WTC11 (cell line): ENCODE data around the gene GDF7. TPM values are rescaled to one million over a fixed set of nuclear protein-coding genes. Genes with fewer than 3 reads are reported as not detected.
"Not testable (repeated sequence)": the region's sequence is repeated elsewhere in the genome, so short reads cannot be mapped to it uniquely, and the experiment has no call there.

Experiments used
- ATAC-seq: fragments of 200-7000 bp; cut with Tn5 transposase; 2 replicates; pipeline ENCODE4 v1.10.0; 2021; ENCODE audit warnings: mild to moderate bottlenecking, moderate library complexity
- CTCF ChIA-PET: fragments of 300-600 bp; sonication (Branson Sonifier 250); formaldehyde crosslinking; loops from one replicate; lab custom pipeline; 2021; ENCODE audit warnings: antibody characterized with exemption; lab: Charles Lee
- POLR2A ChIA-PET: fragments of 350-600 bp; sonication (Branson Sonifier 250); formaldehyde crosslinking; loops from one replicate; lab custom pipeline; 2021; ENCODE audit warnings: antibody characterized with exemption; lab: Charles Lee
- DNase-seq: peaks from one replicate; pipeline ENCODE4 v3.0.0; 2021; ENCODE audit warnings: low spot score
- H3K27ac Mint-ChIP-seq: 2 replicates; pipeline ENCODE4 v1.8.0; 2021; ENCODE audit warnings: mixed read lengths
- H3K27me3 Mint-ChIP-seq: 2 replicates; pipeline ENCODE4 v1.8.0; 2021; ENCODE audit warnings: low read depth, mild to moderate bottlenecking, moderate library complexity, mixed read lengths
- H3K36me3 Mint-ChIP-seq: 2 replicates; pipeline ENCODE4 v1.8.0; 2021; ENCODE audit warnings: mixed read lengths
- H3K4me1 Mint-ChIP-seq: 2 replicates; pipeline ENCODE4 v1.8.0; 2022; ENCODE audit warnings: mixed read lengths
- H3K4me3 Mint-ChIP-seq: 2 replicates; pipeline ENCODE4 v1.8.0; 2021; ENCODE audit warnings: mild to moderate bottlenecking, moderate library complexity, mixed read lengths
- H3K9me3 Mint-ChIP-seq: 2 replicates; pipeline ENCODE4 v1.8.0; 2021; ENCODE audit warnings: mixed read lengths
- ELF4 ChIP-seq: sonication (generic); formaldehyde crosslinking; IDR thresholded peaks from 2 replicates; pipeline ENCODE4 v1.8.1; 2022; ENCODE audit warnings: low read depth, mild to moderate bottlenecking, moderate library complexity, missing genetic modification reagents
- ESRRA ChIP-seq: sonication (generic); formaldehyde crosslinking; IDR thresholded peaks from 2 replicates; pipeline ENCODE4 v1.8.1; 2022; ENCODE audit warnings: mild to moderate bottlenecking, missing genetic modification reagents, borderline replicate concordance
- FOXJ3 ChIP-seq: sonication (generic); formaldehyde crosslinking; IDR thresholded peaks from 2 replicates; pipeline ENCODE4 v1.9.0; 2021; ENCODE audit warnings: missing genetic modification reagents, mild to moderate bottlenecking, borderline replicate concordance
- GABPB1 ChIP-seq: sonication (generic); formaldehyde crosslinking; IDR thresholded peaks from 2 replicates; pipeline ENCODE4 v1.8.1; 2023; ENCODE audit warnings: mild to moderate bottlenecking, missing genetic modification reagents
- KAT7 ChIP-seq: sonication (generic); formaldehyde crosslinking; IDR thresholded peaks from 2 replicates; pipeline ENCODE4 v1.8.1; 2023; ENCODE audit warnings: missing genetic modification reagents, mild to moderate bottlenecking, borderline replicate concordance
- SP1 ChIP-seq: sonication (generic); formaldehyde crosslinking; conservative IDR thresholded peaks from 2 replicates; pipeline ENCODE4 v1.8.1; 2022; ENCODE audit warnings: missing genetic modification reagents
- TEAD1 ChIP-seq: sonication (generic); formaldehyde crosslinking; IDR thresholded peaks from 2 replicates; pipeline ENCODE4 v1.8.0; 2022; ENCODE audit warnings: mild to moderate bottlenecking, missing genetic modification reagents
- ZBTB21 ChIP-seq: sonication (generic); formaldehyde crosslinking; IDR thresholded peaks from 2 replicates; pipeline ENCODE4 v1.8.1; 2023; ENCODE audit warnings: mild to moderate bottlenecking, missing genetic modification reagents, borderline replicate concordance
- ZNF138 ChIP-seq: sonication (generic); formaldehyde crosslinking; conservative IDR thresholded peaks from 2 replicates; pipeline ENCODE4 v1.8.1; 2022; ENCODE audit warnings: mild to moderate bottlenecking, moderate library complexity, missing genetic modification reagents
- ZNF263 ChIP-seq: sonication (generic); formaldehyde crosslinking; IDR thresholded peaks from 2 replicates; pipeline ENCODE4 v1.8.1; 2022; ENCODE audit warnings: low read depth, mild to moderate bottlenecking, moderate library complexity, missing genetic modification reagents
- total RNA-seq: library from RNA; stranded (reverse); gene quantifications from 3 replicates; pipeline ENCODE4 v1.2.3, GENCODE V29; 2021
- TF ChIP-seq, protein P1 (sequence below): sonication (generic); formaldehyde crosslinking; conservative IDR thresholded peaks from 2 replicates; pipeline ENCODE4 v1.8.1; 2022; ENCODE audit warnings: mild to moderate bottlenecking, missing genetic modification reagents
- TF ChIP-seq, protein P2 (sequence below): fragments of 250-450 bp; sonication (Bioruptor Pico); IDR thresholded peaks from 2 replicates; pipeline ENCODE4 v1.9.0; 2021; ENCODE audit warnings: moderate library complexity, mild to moderate bottlenecking, inconsistent platforms, borderline replicate concordance

Gene GDF7
- total RNA-seq, 1 experiment from 2014 or later = 0.55 TPM

DNA sequence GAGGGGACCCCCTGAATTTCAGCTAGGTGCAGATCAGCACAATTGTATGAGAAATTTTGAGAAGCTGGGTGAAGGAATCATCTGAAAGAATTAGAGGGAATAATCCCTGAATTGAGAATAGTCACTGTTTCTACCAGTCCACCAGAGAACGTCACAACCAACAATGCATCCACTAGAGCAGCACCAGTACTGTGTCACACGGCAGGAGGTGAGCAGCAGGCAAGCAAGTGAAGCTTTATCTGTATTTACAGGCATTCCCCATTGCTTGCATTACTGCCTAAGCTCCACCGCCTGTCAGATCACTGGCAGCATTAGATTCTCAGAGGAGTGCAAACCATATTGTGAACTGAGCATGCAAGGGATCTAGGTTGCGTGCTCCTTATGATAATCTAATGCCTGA is 40.7 kb downstream of the GDF7 start:
- no peak for TF ChIP-seq TEAD1 (CRISPR knock-in tag)
- no peak for TF ChIP-seq ESRRA
- TF ChIP-seq, protein P1, sequence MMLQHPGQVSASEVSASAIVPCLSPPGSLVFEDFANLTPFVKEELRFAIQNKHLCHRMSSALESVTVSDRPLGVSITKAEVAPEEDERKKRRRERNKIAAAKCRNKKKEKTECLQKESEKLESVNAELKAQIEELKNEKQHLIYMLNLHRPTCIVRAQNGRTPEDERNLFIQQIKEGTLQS (CRISPR knock-in tag) = no peak
- TF ChIP-seq ZNF263 = no peak
- no peak for TF ChIP-seq ZNF138 (CRISPR knock-in tag)
- no peak for TF ChIP-seq FOXJ3 (CRISPR knock-in tag)
- TF ChIP-seq KAT7 (CRISPR knock-in tag) = no peak
- TF ChIP-seq, all 79 proteins: peak for 0
- Mint-ChIP-seq H3K36me3 (peaks cover 15% of the 10 kb centered on the region), H3K27me3 (no peaks in the 10 kb centered on the region), H3K27ac (no peak overlapping the region), H3K4me3 (no peak overlapping the region), H3K4me1 (peaks cover 4% of the 10 kb centered on the region), H3K9me3 (peaks cover 20% of the 10 kb centered on the region)
- POLR2A ChIA-PET = no interaction called here
- CTCF ChIA-PET = interaction anchor here (0.8 to 1.6 kb wide), 3 partner anchors 22 to 74 kb away, joined by 3 to 4 read pairs (median 4); no protein-coding TSS in a partner anchor
- DNase-seq (no peak), ATAC-seq (peak; percentile 43; the same call in 1 of the 2 replicates)

DNA sequence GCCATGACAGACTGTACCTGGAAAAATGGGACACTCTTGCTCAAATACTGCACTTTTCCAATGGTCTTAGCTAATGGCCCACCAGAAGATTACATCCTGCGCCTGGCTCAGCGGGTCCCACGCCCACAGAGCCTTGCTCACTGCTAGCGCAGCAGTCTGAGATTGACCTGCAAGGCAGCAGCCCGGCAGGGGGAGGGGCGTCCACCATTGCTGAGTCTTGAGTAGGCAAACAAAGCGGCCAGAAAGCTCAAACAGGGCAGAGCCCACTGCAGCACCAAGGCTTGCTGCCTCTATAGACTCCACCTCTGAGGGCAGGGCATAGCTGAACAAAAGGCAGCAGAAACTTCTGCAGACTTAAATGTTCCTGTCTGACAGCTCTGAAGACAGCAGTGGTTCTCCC is 44.7 kb downstream of the GDF7 start:
- CTCF ChIA-PET, POLR2A ChIA-PET, H3K27ac Mint-ChIP-seq, H3K4me1 Mint-ChIP-seq, ATAC-seq, H3K27me3 Mint-ChIP-seq, H3K4me3 Mint-ChIP-seq, DNase-seq: not testable (repeated sequence)
- Mint-ChIP-seq H3K36me3 (peaks cover 15% of the 10 kb centered on the region), H3K9me3 (peaks cover 34% of the 10 kb centered on the region)

DNA sequence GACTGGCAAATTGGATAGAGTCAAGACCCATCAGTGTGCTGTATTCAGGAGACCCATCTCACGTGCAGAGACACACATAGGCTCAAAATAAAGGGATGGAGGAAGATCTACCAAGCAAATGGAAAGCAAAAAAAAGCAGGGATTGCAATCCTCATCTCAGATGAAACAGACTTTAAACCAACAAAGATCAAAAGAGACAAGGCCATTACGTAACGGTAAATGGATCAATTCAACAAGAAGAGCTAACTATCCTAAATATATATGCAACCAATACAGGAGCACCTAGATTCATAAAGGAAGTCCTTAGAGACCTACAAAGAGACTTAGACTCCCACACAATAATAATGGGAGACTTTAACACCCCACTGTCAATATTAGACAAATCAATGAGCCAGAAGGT is 46.6 kb downstream of the GDF7 start:
- DNase-seq, POLR2A ChIA-PET, CTCF ChIA-PET, H3K4me3 Mint-ChIP-seq, H3K27me3 Mint-ChIP-seq, ATAC-seq, H3K27ac Mint-ChIP-seq, H3K4me1 Mint-ChIP-seq: not testable (repeated sequence)
- peaks cover 39% of the 10 kb centered on the region for H3K9me3 Mint-ChIP-seq
- H3K36me3 Mint-ChIP-seq = peaks cover 19% of the 10 kb centered on the region

DNA sequence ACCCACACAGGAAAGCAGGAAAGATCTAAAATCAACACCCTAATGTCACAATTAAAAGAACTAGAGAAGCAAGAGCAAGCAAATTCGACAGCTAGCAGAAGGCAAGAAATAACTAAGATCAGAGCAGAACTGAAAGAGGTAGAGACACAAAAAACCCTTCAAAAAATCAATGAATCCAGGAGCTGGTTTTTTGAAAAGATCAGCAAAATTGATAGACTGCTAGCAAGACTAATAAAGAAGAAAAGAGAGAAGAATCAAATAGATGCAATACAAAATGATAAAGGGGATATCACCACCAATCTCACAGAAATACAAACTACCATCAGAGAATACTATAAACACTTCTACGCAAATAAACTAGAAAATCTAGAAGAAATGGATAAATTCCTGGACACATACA is 47.5 kb downstream of the GDF7 start:
- H3K4me3 Mint-ChIP-seq = not testable (repeated sequence)

DNA sequence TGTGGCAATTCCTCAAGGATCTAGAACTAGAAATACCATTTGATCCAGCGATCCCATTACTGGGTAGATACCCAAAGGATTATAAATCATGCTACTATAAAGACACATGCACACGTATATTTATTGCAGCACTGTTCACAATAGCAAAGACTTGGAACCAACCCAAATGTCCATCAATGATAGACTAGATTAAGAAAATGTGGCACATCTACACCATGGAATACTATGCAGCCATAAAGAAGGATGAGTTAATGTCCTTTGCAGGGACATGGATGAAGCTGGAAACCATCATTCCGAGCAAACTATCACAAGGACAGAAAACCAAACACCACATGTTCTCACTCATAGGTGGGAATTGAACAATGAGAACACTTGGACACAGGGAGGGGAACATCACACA is 49.2 kb downstream of the GDF7 start:
- Mint-ChIP-seq H3K36me3 (peaks cover 13% of the 10 kb centered on the region), H3K9me3 (peaks cover 30% of the 10 kb centered on the region)
- CTCF ChIA-PET, H3K27me3 Mint-ChIP-seq, DNase-seq, H3K27ac Mint-ChIP-seq, H3K4me3 Mint-ChIP-seq, ATAC-seq, H3K4me1 Mint-ChIP-seq, POLR2A ChIA-PET: not testable (repeated sequence)

More for the DNA sequence above, 47.5 kb downstream of the GDF7 start:
- POLR2A ChIA-PET, H3K27me3 Mint-ChIP-seq, H3K27ac Mint-ChIP-seq, DNase-seq, H3K4me1 Mint-ChIP-seq, CTCF ChIA-PET, ATAC-seq: not testable (repeated sequence)
- peaks cover 19% of the 10 kb centered on the region for H3K36me3 Mint-ChIP-seq
- H3K9me3 Mint-ChIP-seq = peaks cover 36% of the 10 kb centered on the region

DNA sequence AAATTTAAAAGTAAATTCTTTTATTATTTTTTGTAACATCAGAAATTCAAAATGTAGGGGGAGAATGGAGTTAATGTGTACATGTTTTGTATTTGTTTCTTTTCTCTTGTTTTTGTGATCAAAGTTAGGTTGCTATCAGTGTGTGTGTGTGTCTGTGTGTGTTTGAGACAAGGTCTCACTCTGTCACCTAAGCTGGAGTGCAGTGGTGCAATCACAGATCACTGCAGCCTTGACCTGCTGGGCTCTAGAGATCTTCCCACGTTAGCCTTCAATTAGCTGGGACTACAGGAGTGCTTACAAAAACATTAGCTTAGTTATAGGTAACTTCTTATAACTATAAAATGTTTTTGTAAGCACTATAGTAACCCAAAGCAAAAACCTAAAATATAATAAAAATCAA is 50.7 kb downstream of the GDF7 start:
- no peaks in the 10 kb centered on the region for H3K4me1 Mint-ChIP-seq
- peaks cover 4% of the 10 kb centered on the region; the same call in 1 of the 2 replicates for H3K36me3 Mint-ChIP-seq
- POLR2A ChIA-PET = no interaction called here
- peaks cover 19% of the 10 kb centered on the region for H3K9me3 Mint-ChIP-seq
- H3K27ac Mint-ChIP-seq = no peak overlapping the region
- H3K27me3 Mint-ChIP-seq = no peaks in the 10 kb centered on the region
- no peak overlapping the region for H3K4me3 Mint-ChIP-seq
- CTCF ChIA-PET = no interaction called here
- DNase-seq = no peak
- TF ChIP-seq, protein P2, sequence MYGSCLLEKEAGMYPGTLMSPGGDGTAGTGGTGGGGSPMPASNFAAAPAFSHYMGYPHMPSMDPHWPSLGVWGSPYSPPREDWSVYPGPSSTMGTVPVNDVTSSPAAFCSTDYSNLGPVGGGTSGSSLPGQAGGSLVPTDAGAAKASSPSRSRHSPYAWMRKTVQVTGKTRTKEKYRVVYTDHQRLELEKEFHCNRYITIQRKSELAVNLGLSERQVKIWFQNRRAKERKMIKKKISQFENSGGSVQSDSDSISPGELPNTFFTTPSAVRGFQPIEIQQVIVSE (CRISPR knock-in tag) = no peak
- TF ChIP-seq ZBTB21 (CRISPR knock-in tag) (no peak), SP1 (CRISPR knock-in tag) (no peak), ELF4 (CRISPR knock-in tag) (no peak), GABPB1 (0 out of 2 replicates have a peak, but pooled peaks have one; percentile 28)
- TF ChIP-seq, all 79 proteins: peak for 1
- ATAC-seq = no peak
